LNCAP (cell line): ENCODE data around the gene CLDN3.

Experiments used
- CTCF ChIP-seq: fragments of 450-650 bp; IDR thresholded peaks from 2 replicates; pipeline ENCODE4 v1.5.1; 2017; ENCODE audit warnings: mild to moderate bottlenecking

The CLDN3 gene

GRCh38 chr7:73735528-73735905 lies 34.6 kb downstream of the CLDN3 start:
- TF ChIP-seq CTCF: no peak

GRCh38 chr7:73734619-73735527 lies 35.2 kb downstream of the CLDN3 start:
- peak; percentile 80 for TF ChIP-seq CTCF

GRCh38 chr7:73732397-73732796 lies 37.7 kb downstream of the CLDN3 start:
- no peak for TF ChIP-seq CTCF

- TF ChIP-seq CTCF: no peak
Observed at GRCh38 chr7:73730485-73730884, 39.6 kb downstream of the CLDN3 start.

- no peak for TF ChIP-seq CTCF
Observed at GRCh38 chr7:73728551-73728950, 41.5 kb downstream of the CLDN3 start.

GRCh38 chr7:73727952-73728351 lies 42.1 kb downstream of the CLDN3 start:
- no peak for TF ChIP-seq CTCF

GRCh38 chr7:73726083-73726466 lies 44.0 kb downstream of the CLDN3 start:
- peak; percentile 33; the same call in 1 of the 2 replicates for TF ChIP-seq CTCF

GRCh38 chr7:73723813-73724212 lies 46.3 kb downstream of the CLDN3 start:
- no peak for TF ChIP-seq CTCF
